Activated T-helper 1 cell treated with anti-CD3 and anti-CD28 coated beads, Interleukin-2, amount 50 U/mL, for 16 hours (primary cell): ENCODE data around the gene ARHGAP29.

Experiments
- DNase-seq, 2 donors: peaks; one replicate each; pipeline ENCODE4 v3.0.0-alpha.2; 2020; ENCODE audit warnings: low read depth in 1 of 2, low spot score in 1 of 2

The ARHGAP29 gene

DNA sequence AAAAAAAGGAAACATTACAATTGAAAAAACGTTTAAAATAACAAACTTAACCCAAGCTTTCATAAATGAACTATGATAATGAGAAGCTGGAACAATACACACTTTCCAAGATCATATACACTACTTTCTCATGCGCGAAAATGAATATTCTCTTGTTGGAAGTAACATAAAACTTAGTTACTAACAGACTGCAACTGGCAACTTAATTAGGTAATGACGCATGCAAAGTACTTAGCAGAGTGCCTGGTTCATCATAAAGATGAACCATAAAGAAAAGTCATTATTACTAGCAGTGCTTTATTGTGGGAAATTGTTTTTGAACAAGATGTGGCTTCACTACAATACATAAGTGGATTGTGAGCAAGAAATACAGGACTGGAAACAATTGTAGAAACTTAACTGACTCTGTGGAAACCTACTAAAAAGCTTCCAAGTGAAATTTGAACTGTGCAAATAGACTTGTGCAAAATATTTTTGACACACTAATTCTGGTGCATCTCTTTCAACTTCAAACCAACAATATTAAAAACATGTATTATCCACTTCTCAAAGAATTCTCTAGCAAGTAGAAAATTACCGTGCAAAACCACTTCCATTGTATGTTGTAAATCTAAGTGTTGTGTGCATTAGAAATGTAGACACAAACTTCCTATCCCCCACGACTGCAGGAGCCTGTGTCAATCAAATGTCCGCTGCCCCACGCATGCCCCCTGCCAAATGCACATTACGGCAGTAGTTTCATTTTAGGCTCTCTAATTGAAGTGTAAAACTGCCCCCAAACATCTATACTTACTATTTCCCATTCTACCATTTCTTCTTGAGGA lies 2.0 kb downstream of the ARHGAP29 start:
- no peak for DNase-seq

DNA sequence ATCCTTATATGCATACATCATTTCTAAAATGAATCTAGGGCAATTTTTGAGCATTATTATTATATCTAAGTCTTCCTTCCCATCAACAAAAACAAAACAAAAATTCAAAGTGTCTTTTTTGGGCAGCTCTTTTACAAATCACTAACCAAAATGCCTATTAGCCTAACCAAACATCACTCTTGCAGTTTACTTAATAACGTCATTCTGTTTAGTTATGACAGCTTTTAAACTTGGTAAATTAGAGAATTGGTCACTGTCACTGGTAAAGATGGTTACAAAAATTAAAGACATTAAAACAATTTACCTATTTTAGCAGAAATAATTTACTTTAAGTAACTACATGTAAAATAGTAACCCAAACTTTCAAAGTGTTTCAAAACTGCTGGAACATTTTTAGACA lies 2.8 kb downstream of the ARHGAP29 start:
- DNase-seq = no peak

- no peak for DNase-seq
Measured at GRCh38 chr1:94231746-94232145, 5.6 kb downstream of the ARHGAP29 start.

DNA sequence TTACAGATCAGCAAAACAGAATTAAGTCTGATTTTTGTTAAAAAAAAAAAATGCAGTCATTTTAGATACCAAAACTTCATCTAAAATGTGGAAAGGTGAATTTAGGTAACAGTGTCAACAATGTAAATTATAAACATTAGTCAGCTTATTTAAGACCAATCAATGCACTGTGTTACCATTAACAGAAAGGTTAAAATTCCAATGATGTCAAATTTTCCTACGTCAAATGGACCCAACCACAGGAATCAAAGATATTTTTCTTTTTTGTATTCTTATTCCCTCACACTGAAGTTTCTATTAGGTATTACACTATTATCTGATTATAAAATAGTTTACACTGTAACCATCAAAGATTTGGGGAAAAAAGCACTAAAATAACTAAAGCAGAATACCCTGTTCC lies 6.5 kb downstream of the ARHGAP29 start:
- no peak for DNase-seq

DNA sequence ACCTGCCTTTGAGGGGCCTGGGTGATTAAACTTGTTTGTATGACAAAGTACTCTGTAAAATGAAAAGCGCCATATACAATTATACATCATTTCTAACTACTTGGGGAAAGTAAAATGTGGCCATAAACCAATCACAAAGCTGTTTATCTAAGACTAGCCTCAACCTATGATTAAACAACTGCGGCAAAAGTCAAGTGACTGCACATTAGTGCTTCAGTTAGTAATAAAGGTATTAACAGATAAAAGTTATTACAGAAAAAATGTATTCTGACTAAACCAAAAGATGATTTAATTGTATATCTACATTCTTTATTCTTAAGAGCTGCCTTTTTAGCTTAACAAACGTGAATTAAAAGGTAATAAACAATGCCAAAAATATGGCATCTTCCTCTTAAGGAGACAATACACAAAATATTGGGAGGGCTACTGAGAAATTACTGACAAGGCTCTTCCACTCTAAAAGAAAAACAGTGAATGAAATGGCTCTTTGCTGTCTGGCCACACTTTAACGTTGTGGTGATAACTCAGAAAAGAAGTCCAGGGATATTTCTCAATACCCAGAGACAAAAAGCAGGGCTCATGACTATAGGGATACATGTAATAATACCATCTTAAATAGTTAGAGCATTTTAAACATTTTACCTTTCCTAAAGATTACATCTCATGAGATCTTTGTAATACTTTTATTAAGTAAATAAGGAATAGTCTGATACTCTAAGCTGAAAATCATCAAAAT lies 8.6 kb downstream of the ARHGAP29 start:
- DNase-seq = no peak

- DNase-seq = no peak
Measured at GRCh38 chr1:94227624-94228023, 9.8 kb downstream of the ARHGAP29 start.

DNA sequence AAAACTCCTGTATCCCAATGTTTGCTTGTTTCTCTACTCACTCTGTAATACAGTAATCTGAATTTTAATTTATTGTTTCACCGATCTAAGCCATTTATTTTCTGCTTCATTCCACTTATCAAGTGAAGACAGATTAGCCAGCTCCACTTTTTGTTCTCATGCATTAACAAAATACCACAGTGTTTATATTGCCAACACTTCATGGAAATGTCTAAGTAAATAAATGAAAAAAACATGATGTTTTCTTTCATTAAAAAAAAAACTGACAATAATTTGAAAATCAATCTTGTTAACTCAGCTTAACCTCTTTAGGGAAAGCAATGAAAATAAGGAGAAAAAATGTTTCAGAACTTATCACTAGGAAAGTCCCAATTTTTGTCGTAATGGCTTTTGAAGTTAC lies 11.5 kb downstream of the ARHGAP29 start:
- DNase-seq = no peak

GRCh38 chr1:94218332-94218731 lies 19.1 kb downstream of the ARHGAP29 start:
- no peak for DNase-seq

GRCh38 chr1:94215955-94216354 lies 21.4 kb downstream of the ARHGAP29 start:
- no peak for DNase-seq

GRCh38 chr1:94209982-94210381 lies 27.4 kb downstream of the ARHGAP29 start:
- DNase-seq = no peak

- no peak for DNase-seq
Measured at GRCh38 chr1:94209425-94209824, 28.0 kb downstream of the ARHGAP29 start.

- no peak for DNase-seq
Measured at GRCh38 chr1:94207695-94208094, 29.7 kb downstream of the ARHGAP29 start.

DNA sequence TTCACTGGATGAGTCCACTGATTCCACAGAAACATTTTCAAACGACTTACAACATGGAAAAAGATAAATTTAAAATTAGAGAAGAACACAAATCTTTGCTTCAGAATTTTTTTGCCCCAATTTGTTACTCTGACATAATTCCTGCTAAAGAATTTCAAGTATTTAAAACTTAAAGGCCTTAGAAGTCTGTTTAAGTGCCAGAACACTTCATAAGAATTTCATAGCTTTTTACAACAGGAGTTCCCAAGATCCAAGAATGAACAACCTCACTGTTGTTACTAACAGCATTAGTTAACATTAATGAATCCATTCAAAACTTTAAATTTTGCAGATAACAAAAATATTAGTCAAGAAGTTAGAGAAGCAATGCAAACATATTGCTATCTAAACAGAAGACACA lies 31.7 kb downstream of the ARHGAP29 start:
- no peak for DNase-seq

GRCh38 chr1:94202241-94202640 lies 35.1 kb downstream of the ARHGAP29 start:
- no peak for DNase-seq

DNA sequence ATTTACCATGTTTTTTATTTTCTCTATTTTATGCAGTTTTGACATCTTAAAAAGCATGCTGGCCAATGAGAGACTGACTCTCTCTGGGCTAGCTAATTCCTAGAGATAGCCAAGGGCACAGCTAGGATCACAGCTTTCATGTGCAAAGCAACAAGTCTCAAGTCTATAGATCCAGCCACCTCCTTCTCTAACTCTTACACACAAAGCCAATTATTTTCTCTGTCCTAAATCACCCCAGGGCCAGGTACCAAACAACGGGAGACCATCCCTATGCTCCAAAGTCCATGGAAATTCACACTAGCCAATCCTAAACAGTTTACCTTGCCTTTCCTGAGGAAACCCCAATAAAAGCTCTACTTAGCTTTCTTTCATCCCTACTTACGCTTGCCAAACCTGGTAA lies 38.0 kb downstream of the ARHGAP29 start:
- DNase-seq = no peak

- no peak for DNase-seq
Measured at GRCh38 chr1:94194079-94194865, 43.1 kb downstream of the ARHGAP29 start.

GRCh38 chr1:94193128-94193527 lies 44.3 kb downstream of the ARHGAP29 start:
- no peak for DNase-seq

DNA sequence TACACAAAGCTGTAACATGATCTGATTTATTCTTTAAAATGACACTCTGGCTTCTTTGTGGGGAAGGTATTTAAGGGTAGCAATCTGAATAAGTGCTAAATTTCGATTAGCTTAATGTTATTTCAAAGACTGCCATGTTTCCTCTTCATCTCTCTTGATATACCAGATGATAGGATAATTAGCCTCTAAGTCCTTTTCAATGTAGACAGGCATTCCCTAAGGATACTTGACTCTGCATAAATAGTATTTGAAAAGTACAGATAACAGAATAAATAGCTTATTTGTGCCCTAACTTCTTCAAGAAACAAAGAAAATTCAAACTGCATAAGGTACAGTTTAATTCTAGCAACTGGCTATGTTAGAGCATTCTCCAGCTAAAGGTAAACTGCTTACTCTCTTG lies 46.2 kb downstream of the ARHGAP29 start:
- no peak for DNase-seq

DNA sequence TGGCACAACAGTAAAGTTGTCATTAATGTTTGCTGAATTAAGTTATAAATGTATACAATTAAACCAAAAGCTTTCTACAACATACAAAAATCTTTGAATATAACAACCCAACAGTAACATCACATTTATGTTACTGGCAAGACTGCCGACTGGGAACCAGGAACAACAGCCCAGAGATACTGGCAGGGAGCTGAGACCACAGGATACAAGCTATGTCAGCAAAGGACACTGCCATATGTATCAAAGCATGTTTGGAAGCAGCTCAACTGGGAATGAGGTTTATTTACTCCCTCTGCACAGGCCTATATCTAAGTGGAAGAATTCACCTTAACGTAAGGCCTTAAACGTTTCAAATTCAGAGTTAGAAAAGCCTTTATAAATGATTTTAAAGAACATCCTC lies 50.4 kb downstream of the ARHGAP29 start:
- no peak for DNase-seq

- no peak for DNase-seq
Measured at GRCh38 chr1:94183197-94183815, 54.1 kb downstream of the ARHGAP29 start.

DNA sequence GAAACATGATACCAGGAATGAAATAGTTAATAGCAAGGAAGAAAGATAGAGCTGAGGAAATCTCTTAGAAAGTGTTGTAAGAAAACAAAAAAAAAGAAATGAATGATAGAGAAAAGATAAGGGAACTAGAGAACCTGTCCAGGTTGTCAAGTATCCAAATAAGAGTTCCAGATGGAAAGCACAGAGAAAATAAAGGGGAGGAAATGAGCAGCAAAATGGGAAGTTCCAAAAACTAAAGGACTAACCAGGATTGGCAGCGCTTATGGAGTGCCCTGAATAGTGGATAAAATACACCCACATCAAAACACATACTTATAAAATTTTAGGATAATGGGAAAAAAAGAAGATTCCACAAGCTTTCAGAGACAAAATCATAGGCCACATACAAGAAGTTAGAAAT lies 55.2 kb downstream of the ARHGAP29 start:
- DNase-seq = no peak
